ENCODE measurements around the gene NATD1. TPM values are rescaled to one million over a fixed set of nuclear protein-coding genes. Genes with fewer than 3 reads are reported as not detected.

NATD1 gene
- total RNA-seq, 1 donor from 2014 or later: 7.9 TPM

GRCh38 chr17:21233581-21234347 lies 19.4 kb downstream of the NATD1 start:
- no peaks in the 10 kb centered on the region for H4K20me1 ChIP-seq (ENCODE audit: insufficient read depth, low read length)
- Mint-ChIP-seq H3K9me3 (ENCODE audit: unreplicated experiment) (no peaks in the 10 kb centered on the region), H3K4me3 (ENCODE audit: unreplicated experiment) (no peak overlapping the region), H3K27me3 (ENCODE audit: low read depth, unreplicated experiment) (peaks cover 5% of the 10 kb centered on the region), H3K36me3 (ENCODE audit: low read depth, unreplicated experiment) (peaks cover 9% of the 10 kb centered on the region), H3K4me1 (ENCODE audit: low read depth, unreplicated experiment) (peaks cover 4% of the 10 kb centered on the region), H3K27ac (ENCODE audit: unreplicated experiment) (no peak overlapping the region)
- H3K9ac ChIP-seq (ENCODE audit: low read length): no peak overlapping the region
- FAIRE-seq (no peak), DNase-seq (ENCODE audit: low read depth) (no peak)
- H3K4me3 ChIP-seq (ENCODE audit: insufficient read depth, low read depth, low read length): no peak overlapping the region
- no peak for TF ChIP-seq CTCF (IDR thresholded peaks at IDR 0.05; ENCODE audit: insufficient read depth, low read depth, low read length)
- no peak for TF ChIP-seq EZH2 (IDR thresholded peaks at IDR 0.05; ENCODE audit: insufficient read depth, low read length)
- no peak overlapping the region for H3K4me2 ChIP-seq (ENCODE audit: low read length)
- no peaks in the 10 kb centered on the region for H3K9me3 ChIP-seq (ENCODE audit: insufficient read depth, low read depth, low read length)
- no peak overlapping the region for H3K27ac ChIP-seq (ENCODE audit: low read depth, low read length)
- H3K79me2 ChIP-seq (ENCODE audit: insufficient read depth, low read length): no peaks in the 10 kb centered on the region
- H2AFZ ChIP-seq (ENCODE audit: low read depth, low read length): no peak overlapping the region
- no peaks in the 10 kb centered on the region for H3K36me3 ChIP-seq (ENCODE audit: insufficient read depth, low read length)
- H3K27me3 ChIP-seq (ENCODE audit: insufficient read depth, low read length): no peaks in the 10 kb centered on the region
- no peaks in the 10 kb centered on the region for H3K4me1 ChIP-seq (ENCODE audit: insufficient read depth, low read length)

GRCh38 chr17:21232033-21232749 lies 21.0 kb downstream of the NATD1 start:
- no peak for DNase-seq (ENCODE audit: low read depth)
- Histone ChIP-seq H3K36me3 (ENCODE audit: insufficient read depth, low read length) (no peaks in the 10 kb centered on the region), H3K4me1 (ENCODE audit: insufficient read depth, low read length) (no peaks in the 10 kb centered on the region), H3K4me2 (ENCODE audit: low read length) (no peak overlapping the region), H4K20me1 (ENCODE audit: insufficient read depth, low read length) (no peaks in the 10 kb centered on the region), H3K27me3 (ENCODE audit: insufficient read depth, low read length) (no peaks in the 10 kb centered on the region), H3K79me2 (ENCODE audit: insufficient read depth, low read length) (no peaks in the 10 kb centered on the region), H2AFZ (ENCODE audit: low read depth, low read length) (no peak overlapping the region), H3K9ac (ENCODE audit: low read length) (no peak overlapping the region), H3K9me3 (ENCODE audit: insufficient read depth, low read depth, low read length) (no peaks in the 10 kb centered on the region), H3K27ac (ENCODE audit: low read depth, low read length) (no peak overlapping the region), H3K4me3 (ENCODE audit: insufficient read depth, low read depth, low read length) (no peak overlapping the region)
- Mint-ChIP-seq H3K4me3 (ENCODE audit: unreplicated experiment) (no peak overlapping the region), H3K4me1 (ENCODE audit: low read depth, unreplicated experiment) (peaks cover 4% of the 10 kb centered on the region), H3K9me3 (ENCODE audit: unreplicated experiment) (no peaks in the 10 kb centered on the region), H3K27ac (ENCODE audit: unreplicated experiment) (no peak overlapping the region), H3K27me3 (ENCODE audit: low read depth, unreplicated experiment) (no peaks in the 10 kb centered on the region), H3K36me3 (ENCODE audit: low read depth, unreplicated experiment) (peaks cover 8% of the 10 kb centered on the region)
- TF ChIP-seq EZH2 (IDR thresholded peaks at IDR 0.05; ENCODE audit: insufficient read depth, low read length): no peak
- no peak for TF ChIP-seq CTCF (IDR thresholded peaks at IDR 0.05; ENCODE audit: insufficient read depth, low read depth, low read length)
- FAIRE-seq: no peak

- Histone ChIP-seq H4K20me1 (ENCODE audit: insufficient read depth, low read length) (no peaks in the 10 kb centered on the region), H3K27ac (ENCODE audit: low read depth, low read length) (no peak overlapping the region), H3K4me1 (ENCODE audit: insufficient read depth, low read length) (no peaks in the 10 kb centered on the region), H3K79me2 (ENCODE audit: insufficient read depth, low read length) (no peaks in the 10 kb centered on the region), H3K4me2 (ENCODE audit: low read length) (no peak overlapping the region), H3K27me3 (ENCODE audit: insufficient read depth, low read length) (no peaks in the 10 kb centered on the region), H2AFZ (ENCODE audit: low read depth, low read length) (no peak overlapping the region), H3K9ac (ENCODE audit: low read length) (no peak overlapping the region), H3K36me3 (ENCODE audit: insufficient read depth, low read length) (no peaks in the 10 kb centered on the region), H3K4me3 (ENCODE audit: insufficient read depth, low read depth, low read length) (no peak overlapping the region), H3K9me3 (ENCODE audit: insufficient read depth, low read depth, low read length) (no peaks in the 10 kb centered on the region)
- H3K4me3 Mint-ChIP-seq (ENCODE audit: unreplicated experiment): no peak overlapping the region
- DNase-seq (ENCODE audit: low read depth): no peak
- no peaks in the 10 kb centered on the region for H3K27me3 Mint-ChIP-seq (ENCODE audit: low read depth, unreplicated experiment)
- H3K9me3 Mint-ChIP-seq (ENCODE audit: unreplicated experiment): no peaks in the 10 kb centered on the region
- peaks cover 8% of the 10 kb centered on the region for H3K36me3 Mint-ChIP-seq (ENCODE audit: low read depth, unreplicated experiment)
- TF ChIP-seq CTCF (IDR thresholded peaks at IDR 0.05; ENCODE audit: insufficient read depth, low read depth, low read length): no peak
- no peak for TF ChIP-seq EZH2 (IDR thresholded peaks at IDR 0.05; ENCODE audit: insufficient read depth, low read length)
- no peak for FAIRE-seq
- H3K4me1 Mint-ChIP-seq (ENCODE audit: low read depth, unreplicated experiment): peaks cover 4% of the 10 kb centered on the region
- no peak overlapping the region for H3K27ac Mint-ChIP-seq (ENCODE audit: unreplicated experiment)
Observed at GRCh38 chr17:21231533-21231932, 21.7 kb downstream of the NATD1 start.
